Hematopoietic multipotent progenitor cell treated with erythropoietin and hydrocortisone succinate and interleukin-3 and kit ligand, for 17 days (in vitro differentiated cells): ENCODE results near the gene WRNIP1.

Source experiments
- DNase-seq: peaks from one replicate; pipeline ENCODE4 v3.0.0-alpha.2; 2015; ENCODE audit warnings: low spot score

The WRNIP1 gene

GRCh38 chr6:2763345-2763841 lies 1.8 kb upstream of the WRNIP1 start:
- no peak for DNase-seq

GRCh38 chr6:2763876-2764540 lies 1.2 kb upstream of the WRNIP1 start:
- no peak for DNase-seq

DNA sequence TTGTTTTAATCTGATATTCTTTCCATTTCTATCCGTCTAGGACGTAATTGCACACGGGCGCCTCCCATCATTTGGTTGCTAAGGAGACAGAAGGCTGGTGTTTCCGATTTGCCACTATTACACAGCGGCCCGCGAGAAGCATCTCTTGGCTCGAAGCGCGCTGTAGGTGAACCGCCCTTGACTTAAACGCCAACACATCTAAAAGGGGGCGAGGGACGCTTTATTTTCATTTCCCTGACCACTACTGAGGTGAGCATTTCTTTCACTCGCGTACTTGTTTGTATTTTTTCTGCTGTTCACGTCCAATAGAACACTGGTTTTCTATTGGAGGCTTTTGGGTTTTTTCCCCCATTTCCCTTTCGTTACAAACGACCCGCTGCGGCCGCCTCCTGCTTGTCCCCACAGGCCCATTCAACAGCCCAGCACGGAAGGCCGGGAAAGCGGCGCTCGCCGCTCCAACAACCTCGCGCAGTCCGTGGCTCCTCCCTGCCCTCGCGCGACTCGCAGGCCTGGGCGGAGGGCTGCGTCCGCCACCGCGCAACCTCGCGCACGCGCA lies 505 bp upstream of the WRNIP1 start:
- DNase-seq = peak; percentile 76

- DNase-seq = peak; percentile 80
Observed at GRCh38 chr6:2765896-2766766, 938 bp downstream of the WRNIP1 start.

DNA sequence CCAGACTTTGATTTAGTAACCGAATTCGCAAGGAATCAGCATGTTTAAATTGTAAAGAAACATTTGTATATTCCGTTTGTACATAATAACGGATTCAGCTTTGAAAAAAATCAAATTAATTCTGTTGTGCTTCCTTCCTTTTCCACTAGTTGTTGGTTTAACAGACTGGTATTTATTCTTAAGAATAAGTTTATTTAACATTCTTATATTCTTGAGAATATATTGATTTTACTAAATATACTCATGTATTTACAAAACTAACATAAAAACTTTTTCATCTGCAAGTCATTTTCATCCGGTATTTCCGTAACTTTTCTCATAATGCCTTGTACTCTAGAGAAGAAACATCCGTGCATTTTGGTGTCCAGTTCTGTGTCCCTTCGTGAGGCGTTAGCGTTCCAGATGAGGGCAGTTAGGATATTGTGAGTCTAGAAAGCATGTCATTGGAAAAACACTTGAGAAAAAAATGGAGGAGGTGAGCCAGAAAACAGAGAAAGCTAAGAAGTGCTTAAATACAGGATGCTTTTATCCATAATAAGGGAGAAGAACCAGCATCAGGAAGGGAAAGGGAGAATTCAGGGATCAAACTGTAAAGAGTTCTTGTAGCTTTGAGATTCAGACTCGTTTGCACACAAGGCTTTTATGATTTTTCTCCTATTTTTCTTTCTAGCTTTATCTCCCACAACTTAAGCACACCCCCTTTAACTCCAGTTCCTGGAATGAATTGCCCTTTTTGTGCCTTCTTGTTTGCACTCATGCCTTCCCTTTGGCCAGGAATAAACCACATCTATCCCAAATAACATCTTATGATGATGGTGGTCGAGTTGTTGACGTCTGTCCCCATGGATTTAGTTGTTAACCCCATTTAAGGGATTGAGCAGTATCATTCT lies 1.8 kb downstream of the WRNIP1 start:
- DNase-seq = peak; percentile 58

DNA sequence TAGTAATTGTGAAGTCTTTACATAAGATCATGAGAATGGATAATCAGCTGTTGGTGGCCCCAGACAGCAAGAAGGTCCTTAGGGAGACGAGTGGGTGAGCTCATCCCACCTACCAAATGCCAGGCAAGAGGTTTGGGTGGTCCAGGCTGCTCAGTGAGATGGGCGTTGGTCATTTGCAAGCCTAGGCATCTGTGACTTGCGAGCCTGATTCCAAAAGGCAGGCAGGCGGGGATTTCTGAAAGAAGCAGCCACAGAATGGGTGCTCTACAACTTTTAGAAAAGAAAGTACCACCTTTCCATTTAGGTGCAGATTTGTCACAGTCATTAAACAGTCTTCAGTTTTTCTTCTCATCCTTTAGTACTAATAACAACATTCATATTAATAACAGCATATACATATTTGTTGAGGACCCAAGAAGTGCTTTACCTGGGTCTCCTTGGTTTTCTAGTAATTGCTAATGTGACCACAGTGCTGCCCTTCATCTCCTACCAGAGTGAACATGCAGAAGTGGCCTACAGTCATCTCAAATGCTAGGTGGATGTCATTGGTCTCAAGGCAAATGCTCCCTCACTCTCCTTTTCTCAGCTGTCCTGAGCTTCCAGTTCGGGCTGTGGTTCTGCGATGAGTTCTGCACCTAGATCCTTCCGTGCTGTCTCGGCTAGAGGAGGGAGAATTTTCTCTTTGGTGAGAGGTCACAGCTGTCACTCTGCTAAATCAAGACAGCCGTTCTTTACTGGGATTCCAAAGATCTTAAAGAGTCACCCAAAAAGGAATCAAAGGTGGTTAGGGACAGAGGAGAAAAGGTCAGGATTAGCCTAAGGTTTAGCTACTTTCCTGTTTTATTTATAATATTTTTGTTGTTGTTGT lies 2.7 kb downstream of the WRNIP1 start:
- peak; percentile 61 for DNase-seq

DNA sequence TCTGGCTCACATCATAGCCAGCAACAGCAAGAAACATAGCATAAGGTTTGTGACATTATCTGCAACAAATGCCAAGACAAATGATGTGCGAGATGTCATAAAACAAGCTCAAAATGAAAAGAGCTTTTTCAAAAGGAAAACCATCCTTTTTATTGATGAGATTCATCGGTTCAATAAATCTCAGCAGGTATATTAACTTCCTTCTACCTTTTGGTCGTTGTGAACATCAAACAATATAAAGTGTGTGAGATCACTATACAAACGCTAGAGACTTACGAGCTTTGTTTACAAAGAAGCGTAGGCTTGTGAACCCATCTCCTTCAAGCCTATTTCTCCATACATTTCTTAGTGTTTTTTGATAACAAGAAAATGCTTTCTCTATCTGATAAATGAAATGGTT lies 3.5 kb downstream of the WRNIP1 start:
- peak; percentile 43 for DNase-seq

DNA sequence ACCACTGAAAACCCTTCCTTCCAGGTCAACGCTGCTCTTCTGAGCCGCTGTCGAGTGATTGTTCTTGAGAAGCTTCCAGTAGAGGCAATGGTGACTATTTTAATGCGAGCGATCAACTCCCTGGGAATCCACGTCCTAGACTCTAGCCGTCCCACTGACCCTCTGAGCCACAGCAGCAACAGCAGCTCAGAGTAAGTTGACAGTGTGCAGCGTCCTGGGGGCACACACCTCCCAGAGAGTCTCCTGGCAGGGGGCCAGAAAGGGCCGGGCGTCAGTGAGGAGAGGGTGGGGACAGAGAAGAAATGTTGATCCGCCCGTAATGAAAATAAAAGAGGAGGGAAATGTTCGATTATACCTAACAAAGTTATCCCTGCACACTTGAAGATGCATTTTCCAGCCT lies 5.0 kb downstream of the WRNIP1 start:
- DNase-seq = peak; percentile 94

DNA sequence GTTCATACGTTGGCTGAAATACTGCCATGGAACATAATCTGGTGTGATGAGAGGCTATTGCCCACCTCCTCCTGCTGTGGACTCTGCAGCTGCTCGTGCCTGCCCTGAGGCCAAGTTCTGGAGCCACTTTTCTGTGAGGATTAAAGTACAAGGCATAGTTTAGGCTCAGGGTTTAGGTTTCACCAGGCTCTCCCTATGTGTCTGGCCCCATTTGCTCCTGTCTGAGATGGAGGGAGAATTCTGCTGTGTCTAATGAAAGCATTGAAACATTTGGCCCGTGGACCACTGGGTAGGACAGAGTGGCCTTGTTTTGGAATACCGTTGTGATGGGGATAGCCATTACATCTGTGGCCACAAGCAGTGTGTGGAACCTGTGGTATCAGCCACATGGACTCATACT lies 5.9 kb downstream of the WRNIP1 start:
- no peak for DNase-seq

- no peak for DNase-seq
Observed at GRCh38 chr6:2772840-2773239, 7.6 kb downstream of the WRNIP1 start.

DNA sequence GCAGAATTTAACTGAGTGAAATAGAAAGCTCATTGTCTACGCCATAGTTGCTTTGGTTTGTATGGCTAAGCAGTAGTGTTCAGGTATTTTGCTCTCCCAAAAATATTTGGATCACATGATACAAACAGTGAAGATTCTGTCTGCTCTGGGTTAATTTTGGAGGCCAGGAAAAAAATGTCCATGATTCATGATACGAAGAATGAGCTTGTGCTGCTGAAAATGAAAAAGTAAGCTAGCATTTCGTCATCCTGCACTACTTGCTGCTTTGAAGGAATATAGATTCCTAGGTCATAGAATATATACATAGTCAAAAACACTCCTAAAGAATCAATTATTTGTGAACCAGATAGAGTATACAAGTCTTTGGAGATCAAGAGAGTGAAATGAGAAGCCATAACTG lies 8.3 kb downstream of the WRNIP1 start:
- DNase-seq = no peak

- DNase-seq = no peak
Observed at GRCh38 chr6:2775003-2775402, 9.8 kb downstream of the WRNIP1 start.

DNA sequence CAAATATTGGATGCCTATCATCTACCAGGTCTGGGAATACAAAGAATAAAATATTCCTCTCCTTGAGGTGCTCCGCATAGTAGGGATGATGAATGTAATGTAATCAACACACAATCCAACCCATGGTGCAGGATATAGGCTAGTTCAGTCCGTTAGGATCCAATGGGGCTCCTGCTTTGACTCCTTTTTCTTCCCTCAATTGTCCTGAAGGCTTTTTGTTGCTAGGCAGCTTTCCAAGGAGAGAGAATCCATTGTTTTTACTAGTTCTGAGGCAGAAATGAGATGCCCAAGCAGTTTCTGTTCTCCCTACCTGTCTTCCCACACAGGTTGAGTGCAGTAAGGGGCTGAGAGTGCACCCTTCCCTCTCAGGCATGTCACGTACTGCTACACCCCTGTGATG lies 12.1 kb downstream of the WRNIP1 start:
- DNase-seq = no peak

- DNase-seq = no peak
Observed at GRCh38 chr6:2780102-2780737, 15.0 kb downstream of the WRNIP1 start.

GRCh38 chr6:2781685-2782355 lies 16.6 kb downstream of the WRNIP1 start:
- no peak for DNase-seq

GRCh38 chr6:2782356-2782708 lies 17.1 kb downstream of the WRNIP1 start:
- DNase-seq = no peak

DNA sequence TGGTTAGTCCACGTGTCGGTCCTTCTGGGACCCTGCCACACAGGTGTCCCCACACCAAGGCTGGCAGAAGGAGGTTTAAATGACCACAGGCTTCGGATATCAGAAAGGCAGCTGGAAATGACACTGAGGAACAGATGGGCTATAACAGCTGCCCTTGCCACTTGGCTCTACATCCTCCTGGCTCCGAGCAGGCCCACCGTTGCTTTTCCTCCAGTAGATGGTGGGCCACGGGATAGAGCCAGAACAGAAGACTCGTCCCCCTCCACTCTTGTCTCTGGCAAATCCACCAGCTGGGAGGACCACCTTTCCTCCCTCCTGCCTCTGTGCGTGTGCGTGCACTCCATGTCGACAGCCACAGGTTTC lies 17.6 kb downstream of the WRNIP1 start:
- no peak for DNase-seq

- DNase-seq = peak; percentile 76
Observed at GRCh38 chr6:2783188-2783963, 18.2 kb downstream of the WRNIP1 start.

GRCh38 chr6:2784061-2784460 lies 18.9 kb downstream of the WRNIP1 start:
- no peak for DNase-seq
